Left kidney (tissue), 2 donors: ENCODE measurements around the gene SERPINB4. TPM values are rescaled to one million over a fixed set of nuclear protein-coding genes. Genes with fewer than 3 reads are reported as not detected.

Source experiments
- DNase-seq: peaks from one replicate; pipeline ENCODE4 v3.0.0-alpha.2; 2013
- polyA plus RNA-seq: library from polyadenylated mRNA; unstranded; fragments of 120-200 nt; gene quantifications from one replicate; pipeline ENCODE4 v1.2.1, GENCODE V29; 2013; ENCODE audit not compliant: insufficient read length

SERPINB4 gene
- polyA plus RNA-seq, 1 donor: not detected

- DNase-seq: no peak
Observed at GRCh38 chr18:63627819-63628218, 16.2 kb downstream of the SERPINB4 start.

- no peak for DNase-seq
Observed at GRCh38 chr18:63626431-63626830, 17.6 kb downstream of the SERPINB4 start.

- no peak for DNase-seq
Observed at GRCh38 chr18:63624863-63625262, 19.2 kb downstream of the SERPINB4 start.

- DNase-seq: no peak
Observed at GRCh38 chr18:63619661-63620060, 24.4 kb downstream of the SERPINB4 start.

- no peak for DNase-seq
Observed at GRCh38 chr18:63617915-63618234, 26.2 kb downstream of the SERPINB4 start.

- DNase-seq: no peak
Observed at GRCh38 chr18:63617049-63617914, 26.8 kb downstream of the SERPINB4 start.

GRCh38 chr18:63613420-63613819 lies 30.6 kb downstream of the SERPINB4 start:
- DNase-seq: no peak

GRCh38 chr18:63606526-63606925 lies 37.5 kb downstream of the SERPINB4 start:
- DNase-seq: no peak

- DNase-seq: no peak
Observed at GRCh38 chr18:63604791-63605567, 39.1 kb downstream of the SERPINB4 start.

GRCh38 chr18:63603772-63604171 lies 40.3 kb downstream of the SERPINB4 start:
- DNase-seq: no peak

- DNase-seq: no peak
Observed at GRCh38 chr18:63603355-63603754, 40.7 kb downstream of the SERPINB4 start.

- no peak for DNase-seq
Observed at GRCh38 chr18:63596964-63597363, 47.1 kb downstream of the SERPINB4 start.

- no peak for DNase-seq
Observed at GRCh38 chr18:63592471-63592870, 51.6 kb downstream of the SERPINB4 start.

- no peak for DNase-seq
Observed at GRCh38 chr18:63591725-63592124, 52.3 kb downstream of the SERPINB4 start.

GRCh38 chr18:63590966-63591695 lies 52.9 kb downstream of the SERPINB4 start:
- DNase-seq: no peak

- DNase-seq: no peak
Observed at GRCh38 chr18:63590373-63590772, 53.7 kb downstream of the SERPINB4 start.

- no peak for DNase-seq
Observed at GRCh38 chr18:63588909-63589308, 55.1 kb downstream of the SERPINB4 start.

Other genes starting within 250 kb of the SERPINB4 start
- gene VPS4B, start 221.8 kb downstream of the SERPINB4 start, polyA plus RNA-seq: 62.1 TPM
- 0.13 TPM for gene SERPINB5, start 167.3 kb downstream of the SERPINB4 start, polyA plus RNA-seq
- not detected for gene SERPINB12, start 101.9 kb downstream of the SERPINB4 start, polyA plus RNA-seq
- gene SERPINB13, start 56.9 kb downstream of the SERPINB4 start, polyA plus RNA-seq: not detected
- gene SERPINB3, start 17.6 kb upstream of the SERPINB4 start, polyA plus RNA-seq: 0.12 TPM
- not detected for gene SERPINB11, start 58.7 kb upstream of the SERPINB4 start, polyA plus RNA-seq
- gene SERPINB7, start 131.2 kb upstream of the SERPINB4 start, polyA plus RNA-seq: 1.0 TPM
- 0.10 TPM for gene SERPINB2, start 243.4 kb upstream of the SERPINB4 start, polyA plus RNA-seq